SK-N-SH treated with all-trans-retinoic acid at 6 μM for 48 hours (cell line): ENCODE measurements around the gene C1QTNF9B.

Experiments used
- ARNTL ChIP-seq: fragments of 450-650 bp; formaldehyde crosslinking; IDR thresholded peaks from 2 replicates; pipeline ENCODE4 v1.5.0; 2020; ENCODE audit warnings: low read depth, mild to moderate bottlenecking, moderate library complexity, borderline replicate concordance
- BACH2 ChIP-seq: fragments of 250-450 bp; sonication (Bioruptor Pico); IDR thresholded peaks from 2 replicates; pipeline ENCODE4 v1.9.0; 2021; ENCODE audit warnings: mild to moderate bottlenecking, borderline replicate concordance
- CSDC2 ChIP-seq: fragments of 250-450 bp; sonication (Bioruptor Pico); IDR thresholded peaks from 2 replicates; pipeline ENCODE4 v1.5.0; 2020; ENCODE audit warnings: mild to moderate bottlenecking, moderate library complexity
- ESRRG ChIP-seq: fragments of 250-450 bp; sonication (Bioruptor Pico); IDR thresholded peaks from 2 replicates; pipeline ENCODE4 v1.6.1; 2021; ENCODE audit warnings: mild to moderate bottlenecking
- ISL1 ChIP-seq: fragments of 250-450 bp; sonication (Bioruptor Pico); IDR thresholded peaks from 2 replicates; pipeline ENCODE4 v2.1.2; 2022; ENCODE audit warnings: mild to moderate bottlenecking, moderate library complexity
- TCF4 ChIP-seq: fragments of 250-450 bp; sonication (Bioruptor Pico); IDR thresholded peaks from 2 replicates; pipeline ENCODE4 v1.8.0; 2021; ENCODE audit warnings: mild to moderate bottlenecking, moderate library complexity, borderline replicate concordance
- ZC3H10 ChIP-seq: fragments of 250-450 bp; sonication (Bioruptor Pico); IDR thresholded peaks from 2 replicates; pipeline ENCODE4 v1.5.1; 2021; ENCODE audit warnings: mild to moderate bottlenecking, moderate library complexity
- ZFP3 ChIP-seq: fragments of 250-450 bp; sonication (Bioruptor Pico); IDR thresholded peaks from 2 replicates; pipeline ENCODE4 v1.5.0; 2020; ENCODE audit warnings: mild to moderate bottlenecking, moderate library complexity
- ZFP30 ChIP-seq: fragments of 450-650 bp; formaldehyde crosslinking; IDR thresholded peaks from 2 replicates; pipeline ENCODE4 v1.5.0; 2022; ENCODE audit warnings: mild to moderate bottlenecking, moderate library complexity
- ZNF565 ChIP-seq: fragments of 450-650 bp; formaldehyde crosslinking; conservative IDR thresholded peaks from 2 replicates; pipeline ENCODE4 v1.5.0; 2020; ENCODE audit warnings: low read depth, mild to moderate bottlenecking, moderate library complexity
- ZNF70 ChIP-seq: fragments of 450-650 bp; formaldehyde crosslinking; IDR thresholded peaks from 2 replicates; pipeline ENCODE4 v1.5.0; 2020; ENCODE audit warnings: mild to moderate bottlenecking, moderate library complexity
- TF ChIP-seq, protein P1 (sequence below): fragments of 250-450 bp; sonication (Bioruptor Pico); IDR thresholded peaks from 2 replicates; pipeline ENCODE4 v1.8.0; 2020; ENCODE audit warnings: mild to moderate bottlenecking, moderate library complexity, borderline replicate concordance
- TF ChIP-seq, protein P2 (sequence below): fragments of 250-450 bp; sonication (Bioruptor Pico); IDR thresholded peaks from 2 replicates; pipeline ENCODE4 v1.5.1; 2021; ENCODE audit warnings: mild to moderate bottlenecking, moderate library complexity
- TF ChIP-seq, protein P3 (sequence below): fragments of 250-450 bp; sonication (Bioruptor Pico); IDR thresholded peaks from 2 replicates; pipeline ENCODE4 v1.5.1; 2020; ENCODE audit warnings: low read depth, mild to moderate bottlenecking, moderate library complexity

DNA sequence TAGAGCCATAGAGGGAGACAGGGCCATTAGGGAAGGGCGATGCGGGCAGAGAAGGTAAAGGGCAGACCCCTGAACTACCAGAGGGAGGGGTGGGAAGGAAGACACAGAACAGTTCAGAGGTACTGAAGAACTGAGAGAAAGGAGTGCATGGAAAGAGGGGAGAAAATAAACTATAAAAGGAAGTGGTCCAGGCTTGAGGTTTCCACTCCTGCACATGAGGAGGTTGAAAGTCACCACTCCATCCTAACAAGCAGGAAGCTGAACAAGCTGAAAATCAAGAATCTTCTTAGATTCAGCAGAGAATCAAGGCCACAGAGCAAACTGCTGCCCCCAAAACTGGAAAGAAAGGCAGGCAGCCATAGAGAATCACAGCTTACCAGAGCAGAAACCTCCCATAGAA, 53.2 kb downstream of the C1QTNF9B start:
- no peak for TF ChIP-seq CSDC2
- TF ChIP-seq, protein P1, sequence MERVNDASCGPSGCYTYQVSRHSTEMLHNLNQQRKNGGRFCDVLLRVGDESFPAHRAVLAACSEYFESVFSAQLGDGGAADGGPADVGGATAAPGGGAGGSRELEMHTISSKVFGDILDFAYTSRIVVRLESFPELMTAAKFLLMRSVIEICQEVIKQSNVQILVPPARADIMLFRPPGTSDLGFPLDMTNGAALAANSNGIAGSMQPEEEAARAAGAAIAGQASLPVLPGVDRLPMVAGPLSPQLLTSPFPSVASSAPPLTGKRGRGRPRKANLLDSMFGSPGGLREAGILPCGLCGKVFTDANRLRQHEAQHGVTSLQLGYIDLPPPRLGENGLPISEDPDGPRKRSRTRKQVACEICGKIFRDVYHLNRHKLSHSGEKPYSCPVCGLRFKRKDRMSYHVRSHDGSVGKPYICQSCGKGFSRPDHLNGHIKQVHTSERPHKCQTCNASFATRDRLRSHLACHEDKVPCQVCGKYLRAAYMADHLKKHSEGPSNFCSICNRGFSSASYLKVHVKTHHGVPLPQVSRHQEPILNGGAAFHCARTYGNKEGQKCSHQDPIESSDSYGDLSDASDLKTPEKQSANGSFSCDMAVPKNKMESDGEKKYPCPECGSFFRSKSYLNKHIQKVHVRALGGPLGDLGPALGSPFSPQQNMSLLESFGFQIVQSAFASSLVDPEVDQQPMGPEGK (CRISPR knock-in tag): no peak
- TF ChIP-seq, protein P2, sequence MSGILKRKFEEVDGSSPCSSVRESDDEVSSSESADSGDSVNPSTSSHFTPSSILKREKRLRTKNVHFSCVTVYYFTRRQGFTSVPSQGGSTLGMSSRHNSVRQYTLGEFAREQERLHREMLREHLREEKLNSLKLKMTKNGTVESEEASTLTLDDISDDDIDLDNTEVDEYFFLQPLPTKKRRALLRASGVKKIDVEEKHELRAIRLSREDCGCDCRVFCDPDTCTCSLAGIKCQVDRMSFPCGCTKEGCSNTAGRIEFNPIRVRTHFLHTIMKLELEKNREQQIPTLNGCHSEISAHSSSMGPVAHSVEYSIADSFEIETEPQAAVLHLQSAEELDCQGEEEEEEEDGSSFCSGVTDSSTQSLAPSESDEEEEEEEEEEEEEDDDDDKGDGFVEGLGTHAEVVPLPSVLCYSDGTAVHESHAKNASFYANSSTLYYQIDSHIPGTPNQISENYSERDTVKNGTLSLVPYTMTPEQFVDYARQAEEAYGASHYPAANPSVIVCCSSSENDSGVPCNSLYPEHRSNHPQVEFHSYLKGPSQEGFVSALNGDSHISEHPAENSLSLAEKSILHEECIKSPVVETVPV (CRISPR knock-in tag): no peak
- no peak for TF ChIP-seq ZFP30 (CRISPR knock-in tag)
- TF ChIP-seq ISL1 (CRISPR knock-in tag): no peak
- TF ChIP-seq BACH2 (CRISPR knock-in tag): no peak
- TF ChIP-seq TCF4 (CRISPR knock-in tag): no peak
- TF ChIP-seq, protein P3, sequence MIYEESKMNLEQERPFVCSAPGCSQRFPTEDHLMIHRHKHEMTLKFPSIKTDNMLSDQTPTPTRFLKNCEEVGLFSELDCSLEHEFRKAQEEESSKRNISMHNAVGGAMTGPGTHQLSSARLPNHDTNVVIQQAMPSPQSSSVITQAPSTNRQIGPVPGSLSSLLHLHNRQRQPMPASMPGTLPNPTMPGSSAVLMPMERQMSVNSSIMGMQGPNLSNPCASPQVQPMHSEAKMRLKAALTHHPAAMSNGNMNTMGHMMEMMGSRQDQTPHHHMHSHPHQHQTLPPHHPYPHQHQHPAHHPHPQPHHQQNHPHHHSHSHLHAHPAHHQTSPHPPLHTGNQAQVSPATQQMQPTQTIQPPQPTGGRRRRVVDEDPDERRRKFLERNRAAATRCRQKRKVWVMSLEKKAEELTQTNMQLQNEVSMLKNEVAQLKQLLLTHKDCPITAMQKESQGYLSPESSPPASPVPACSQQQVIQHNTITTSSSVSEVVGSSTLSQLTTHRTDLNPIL (CRISPR knock-in tag): no peak
- TF ChIP-seq ZFP3 (CRISPR knock-in tag): no peak
- TF ChIP-seq ZNF565 (CRISPR knock-in tag): no peak
- TF ChIP-seq ARNTL (CRISPR knock-in tag): no peak
- no peak for TF ChIP-seq ZNF70 (CRISPR knock-in tag)
- no peak for TF ChIP-seq ZC3H10 (CRISPR knock-in tag)
- TF ChIP-seq ESRRG (CRISPR knock-in tag): no peak
